Suprapubic skin (tissue), 3 donors: ENCODE data around the gene DCX.

Experiments used
- POLR2A ChIP-seq, 2 donors: fragments of 450-650 bp; IDR thresholded peaks; one replicate each; pipeline ENCODE4 v1.6.1; 2017; ENCODE audit warnings: antibody characterized with exemption in 2 of 2, mild to moderate bottlenecking in 2 of 2, moderate library complexity in 2 of 2
- TF ChIP-seq, protein P1 (sequence below), 2 donors: fragments of 200-600 bp in 1 of 2; fragments of 450-650 bp in 1 of 2; sonication (generic) in 1 of 2; IDR thresholded peaks; one replicate each; pipeline ENCODE4 v1.5.1; 2016 to 2019; ENCODE audit warnings: antibody characterized with exemption in 2 of 2, mild to moderate bottlenecking in 1 of 2, moderate library complexity in 1 of 2

GRCh38 chrX:111302284-111302683 lies 109.7 kb downstream of the DCX start:
- TF ChIP-seq, protein P1, sequence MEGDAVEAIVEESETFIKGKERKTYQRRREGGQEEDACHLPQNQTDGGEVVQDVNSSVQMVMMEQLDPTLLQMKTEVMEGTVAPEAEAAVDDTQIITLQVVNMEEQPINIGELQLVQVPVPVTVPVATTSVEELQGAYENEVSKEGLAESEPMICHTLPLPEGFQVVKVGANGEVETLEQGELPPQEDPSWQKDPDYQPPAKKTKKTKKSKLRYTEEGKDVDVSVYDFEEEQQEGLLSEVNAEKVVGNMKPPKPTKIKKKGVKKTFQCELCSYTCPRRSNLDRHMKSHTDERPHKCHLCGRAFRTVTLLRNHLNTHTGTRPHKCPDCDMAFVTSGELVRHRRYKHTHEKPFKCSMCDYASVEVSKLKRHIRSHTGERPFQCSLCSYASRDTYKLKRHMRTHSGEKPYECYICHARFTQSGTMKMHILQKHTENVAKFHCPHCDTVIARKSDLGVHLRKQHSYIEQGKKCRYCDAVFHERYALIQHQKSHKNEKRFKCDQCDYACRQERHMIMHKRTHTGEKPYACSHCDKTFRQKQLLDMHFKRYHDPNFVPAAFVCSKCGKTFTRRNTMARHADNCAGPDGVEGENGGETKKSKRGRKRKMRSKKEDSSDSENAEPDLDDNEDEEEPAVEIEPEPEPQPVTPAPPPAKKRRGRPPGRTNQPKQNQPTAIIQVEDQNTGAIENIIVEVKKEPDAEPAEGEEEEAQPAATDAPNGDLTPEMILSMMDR (IDR thresholded peaks at IDR 0.05), result no peak
- no peak for TF ChIP-seq POLR2A (IDR thresholded peaks at IDR 0.05)
